ENCODE results near the gene ABI3.
"Not testable (repeated sequence)": the region's sequence is repeated elsewhere in the genome, so short reads cannot be mapped to it uniquely, and the experiment has no call there.

Gene ABI3

GRCh38 chr17:49252148-49252695 is 41.7 kb downstream of the ABI3 start:
- no peak for DNase-seq (ENCODE audit: low read depth in 2 of 2)

DNA sequence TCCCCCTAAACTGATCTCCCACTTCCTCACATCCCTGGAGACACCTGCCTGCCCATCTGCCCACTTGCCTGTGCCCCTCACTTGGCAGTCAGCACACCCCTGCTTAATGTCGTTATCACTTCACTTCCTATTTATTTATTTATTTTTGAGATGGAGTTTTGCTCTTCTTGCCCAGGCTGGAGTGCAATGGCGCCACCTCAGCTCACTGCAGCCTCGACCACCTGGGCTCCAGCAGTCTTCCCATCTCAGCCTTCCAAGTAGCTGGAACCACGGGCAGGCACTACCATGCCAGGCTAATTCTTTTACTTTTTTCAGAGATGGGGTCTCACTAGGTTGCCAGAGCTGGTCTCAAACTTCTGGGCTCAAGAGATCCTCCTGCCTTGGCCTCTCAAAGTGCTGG is 43.6 kb downstream of the ABI3 start:
- DNase-seq (ENCODE audit: low read depth in 2 of 2) = no peak

DNA sequence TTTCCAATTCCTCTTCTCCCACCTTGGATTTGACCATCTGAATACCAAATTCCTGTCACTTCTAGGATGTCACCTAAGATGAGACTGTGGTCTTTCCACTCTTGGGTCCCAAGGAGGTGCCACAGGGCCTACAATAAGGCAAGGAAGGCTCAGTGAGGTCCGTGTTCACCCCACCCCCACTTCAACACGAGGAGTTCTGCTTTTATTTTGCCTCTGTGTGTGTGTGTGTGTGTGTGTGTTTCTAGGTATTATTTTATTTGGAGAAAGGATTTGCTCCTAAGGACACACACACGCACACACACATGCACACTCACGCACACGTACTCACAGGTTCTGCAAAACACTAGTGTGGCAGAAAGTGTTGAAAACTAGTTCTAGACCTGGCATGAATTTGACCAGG is 44.6 kb downstream of the ABI3 start:
- no peak for DNase-seq (ENCODE audit: low read depth in 2 of 2)

DNA sequence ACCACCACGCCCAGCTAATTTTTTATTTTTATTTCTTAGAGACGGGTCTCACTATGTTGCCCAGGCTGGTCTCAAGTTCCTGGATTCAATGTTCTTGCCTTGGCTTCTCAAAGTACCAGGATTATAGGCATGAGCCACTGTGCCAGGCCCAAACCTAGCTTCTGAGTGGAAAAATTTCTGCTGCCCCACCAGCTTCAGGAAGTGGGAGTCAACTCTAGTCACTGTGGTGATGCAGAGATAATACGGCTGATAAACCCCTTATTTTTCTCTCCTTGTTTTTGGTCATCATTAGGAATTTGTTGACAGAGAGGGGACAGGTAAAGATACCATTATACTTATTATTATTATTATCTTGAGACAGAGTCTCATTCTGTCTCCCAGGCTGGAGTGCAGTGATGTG is 47.9 kb downstream of the ABI3 start:
- DNase-seq (ENCODE audit: low read depth in 2 of 2) = no peak

- DNase-seq (ENCODE audit: low read depth in 2 of 2) = no peak
Measured at GRCh38 chr17:49259663-49260010, 49.1 kb downstream of the ABI3 start.

GRCh38 chr17:49260011-49260816 is 49.7 kb downstream of the ABI3 start:
- peak; percentile 7 to 19 for DNase-seq (ENCODE audit: low read depth in 2 of 2)

GRCh38 chr17:49260817-49261291 is 50.3 kb downstream of the ABI3 start:
- DNase-seq (ENCODE audit: low read depth in 2 of 2) = no peak

DNA sequence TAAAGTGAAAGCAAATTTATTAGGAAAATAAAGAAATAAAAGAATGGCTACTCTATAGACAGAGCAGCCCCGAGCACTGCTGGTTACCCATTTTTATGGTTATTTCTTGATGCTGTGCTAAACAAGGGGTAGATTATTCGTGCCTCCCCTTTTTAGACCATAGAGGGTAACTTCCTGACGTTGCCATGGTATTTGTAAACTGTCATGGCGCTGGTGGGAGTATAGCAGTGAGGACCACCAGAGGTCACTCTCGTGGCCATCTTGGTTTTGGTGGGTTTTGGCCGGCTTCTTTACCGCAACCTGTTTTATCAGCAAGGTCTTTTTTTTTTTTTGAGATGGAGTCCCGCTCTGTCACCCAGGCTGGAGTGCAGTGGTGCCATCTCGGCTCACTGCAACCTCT is 51.0 kb downstream of the ABI3 start:
- DNase-seq (ENCODE audit: low read depth in 2 of 2) = not testable (repeated sequence)

- no peak for DNase-seq (ENCODE audit: low read depth in 2 of 2)
Measured at GRCh38 chr17:49266233-49266632, 55.7 kb downstream of the ABI3 start.

- DNase-seq (ENCODE audit: low read depth in 2 of 2) = no peak
Measured at GRCh38 chr17:49267912-49268311, 57.4 kb downstream of the ABI3 start.

GRCh38 chr17:49269356-49269755 is 58.8 kb downstream of the ABI3 start:
- no peak for DNase-seq (ENCODE audit: low read depth in 2 of 2)
